HTR-8/SVneo (cell line): Measurements from ENCODE around the gene C12orf76.

Source experiments
- DNase-seq: peaks from one replicate; pipeline ENCODE4 v3.0.0; 2011; ENCODE audit warnings: low spot score, mixed read lengths; ENCODE audit not compliant: insufficient read length
- FAIRE-seq: peaks from 2 replicates; lab custom pipeline; 2011; peaks lifted over from hg19 to GRCh38; lab: Jason Lieb, UNC

Gene C12orf76

DNA sequence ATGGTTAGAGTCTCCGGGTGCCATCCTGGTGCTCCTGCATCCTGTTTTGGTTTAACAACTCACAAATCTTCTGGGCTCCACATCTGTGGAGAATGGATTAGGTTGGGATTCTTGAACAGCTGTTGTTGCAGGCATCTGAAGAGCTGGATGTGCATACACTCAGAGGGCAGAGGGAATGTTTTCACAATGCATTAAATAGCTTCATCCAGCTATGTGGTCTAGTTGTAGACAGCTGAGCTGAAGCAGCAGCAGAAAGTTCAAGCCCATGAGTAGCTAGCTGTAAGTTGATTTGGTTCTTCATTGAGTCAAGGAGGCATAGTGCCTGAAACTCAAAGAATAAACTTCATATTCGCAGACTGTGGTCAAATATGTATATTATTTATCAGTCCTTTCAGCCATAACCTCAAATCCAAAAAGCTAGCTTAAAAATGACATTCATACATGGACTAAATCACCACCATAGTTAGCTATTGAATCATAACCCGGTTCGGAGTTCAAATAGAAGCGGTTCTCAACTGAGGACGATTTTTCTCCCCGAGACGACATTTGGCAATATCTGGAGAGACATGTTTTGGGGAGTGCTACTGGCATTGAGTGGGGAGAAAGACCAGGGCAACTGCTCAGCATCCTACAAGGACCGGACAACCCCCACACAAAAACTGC lies 50.0 kb downstream of the C12orf76 start:
- no peak for DNase-seq
- no peak for FAIRE-seq

DNA sequence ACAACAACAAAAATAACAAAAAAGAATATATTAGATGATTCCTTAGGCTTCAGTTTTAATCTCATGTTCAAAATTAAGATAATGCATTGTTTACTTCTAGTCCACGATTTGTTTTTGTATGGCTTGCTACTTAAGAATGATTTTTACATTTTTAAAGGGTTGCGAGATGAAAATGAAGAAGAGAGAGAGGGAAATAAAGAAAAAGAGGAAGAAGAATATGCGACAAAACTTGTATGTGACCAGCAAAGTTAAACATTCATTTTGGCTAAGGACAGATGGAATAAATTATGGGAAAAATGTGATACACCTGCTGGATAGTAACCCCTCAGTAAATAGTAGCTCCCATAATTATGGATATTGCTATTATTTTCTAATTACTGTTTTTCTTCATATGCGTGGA lies 50.9 kb downstream of the C12orf76 start:
- FAIRE-seq = no peak

DNA sequence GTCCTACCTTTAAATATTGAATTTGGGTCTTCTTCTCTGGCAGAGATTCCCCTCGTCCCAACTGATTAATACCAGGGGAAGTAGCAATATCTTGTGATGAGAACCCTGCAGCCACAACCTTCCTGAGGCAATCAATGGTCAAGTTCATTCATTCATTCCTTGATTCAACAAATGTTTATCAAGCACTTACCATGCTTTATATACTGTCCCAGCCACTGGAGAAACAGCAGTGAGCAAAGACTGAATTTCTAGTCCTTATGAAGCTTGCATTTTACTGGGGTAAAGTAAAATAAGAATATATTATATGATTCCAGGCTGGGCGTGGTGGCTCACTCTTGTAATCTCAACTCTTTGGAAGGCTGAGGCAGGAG lies 51.9 kb downstream of the C12orf76 start:
- DNase-seq = no peak
- no peak for FAIRE-seq

More for the DNA sequence above, 50.9 kb downstream of the C12orf76 start:
- no peak for DNase-seq

DNA sequence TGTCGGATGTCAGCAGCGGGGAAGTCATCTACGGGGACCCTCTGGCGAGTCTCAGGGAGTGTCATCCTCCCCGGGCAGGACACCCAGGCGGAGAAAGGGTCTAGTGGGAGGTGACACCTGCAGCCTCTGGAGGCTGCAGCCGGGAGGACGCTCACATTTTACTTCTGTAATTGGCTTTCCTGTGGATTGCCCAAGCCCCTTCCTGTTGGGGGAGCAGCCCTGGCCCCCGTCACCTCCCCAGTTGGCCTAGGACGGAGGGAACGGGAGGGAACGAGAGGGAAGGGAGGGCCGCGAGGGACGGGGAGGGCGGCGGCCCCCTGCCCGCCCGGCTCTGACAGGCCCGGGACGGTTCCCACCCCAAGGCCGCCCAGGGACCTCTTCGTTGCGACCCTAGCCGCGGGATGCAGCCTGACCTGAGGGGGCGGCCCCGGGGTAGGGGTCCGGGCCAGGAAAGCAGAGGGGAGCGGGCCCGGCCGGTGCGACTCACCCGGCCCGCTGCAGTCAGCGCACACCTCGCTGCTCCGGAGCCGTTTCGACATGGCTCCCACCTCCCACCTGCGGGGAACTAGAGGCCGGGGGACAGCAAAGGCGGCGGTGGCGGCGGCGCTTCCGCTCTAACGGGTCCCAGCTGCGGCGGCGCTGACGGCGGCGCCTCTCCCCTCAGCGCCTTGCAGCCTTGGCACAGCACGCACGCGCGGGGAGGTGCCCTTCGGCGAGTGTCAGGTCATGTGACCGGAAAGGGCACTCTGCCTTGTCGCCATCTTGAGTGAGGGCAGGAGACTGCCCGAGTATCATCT lies 52.4 kb downstream of the C12orf76 start, which contains the start of gene GIT2:
GIT2 (minus strand) TSS at position 683 of the 797 bp plus-strand sequence; CDS start at position 539, 144 bp downstream.
- FAIRE-seq (peak; percentile 54), DNase-seq (peak; percentile 97)

DNA sequence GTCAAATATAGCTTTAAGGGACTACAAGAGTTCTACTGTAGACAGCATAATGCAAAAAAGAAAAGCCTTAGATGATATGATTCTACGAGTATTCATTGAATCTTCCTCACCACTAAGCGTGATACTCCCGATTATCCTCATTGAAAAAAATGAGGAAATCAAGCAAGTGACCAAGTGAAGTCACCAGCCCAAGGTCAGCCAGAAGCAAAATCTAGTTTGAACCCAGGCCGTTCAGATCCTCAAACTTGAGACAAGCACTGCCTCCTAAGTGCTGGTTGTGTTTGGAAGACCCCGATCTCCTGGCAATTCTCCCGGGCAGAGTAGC lies 53.0 kb downstream of the C12orf76 start:
- DNase-seq (no peak), FAIRE-seq (no peak)

DNA sequence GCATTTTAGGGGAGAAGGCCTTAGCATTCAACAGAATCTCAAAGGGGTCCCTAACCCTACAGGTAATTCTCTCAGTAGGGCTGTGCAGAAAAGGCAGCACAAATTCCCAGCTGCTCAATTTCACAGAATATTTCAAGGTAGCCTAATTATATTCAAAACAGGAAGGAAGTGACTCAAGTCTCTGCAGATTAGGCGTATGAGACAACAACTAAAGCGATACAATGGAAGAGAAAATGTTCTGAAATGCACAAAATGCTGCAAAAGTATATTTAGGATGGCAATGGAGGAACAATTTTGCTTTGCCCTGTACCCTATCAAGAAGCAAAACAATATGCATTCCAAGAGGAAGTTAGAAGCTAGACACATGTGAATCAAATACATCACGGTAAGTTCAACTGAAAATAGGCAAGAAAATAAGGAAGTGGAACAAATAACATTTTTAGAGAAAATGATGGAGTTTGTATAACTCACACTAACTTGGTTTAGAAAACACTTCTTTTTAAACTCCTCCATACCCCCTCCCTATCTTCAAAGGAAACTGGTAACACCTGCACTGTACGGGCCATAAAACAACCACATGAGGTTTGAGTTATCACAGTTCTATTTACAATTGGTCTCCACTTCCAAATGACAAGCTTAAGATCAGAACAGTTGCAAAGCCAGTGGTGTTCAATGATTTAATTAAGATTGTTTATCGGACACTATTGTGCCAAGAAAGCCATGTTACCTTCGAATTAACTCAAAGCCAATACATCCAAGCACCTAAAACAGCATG lies 53.7 kb downstream of the C12orf76 start:
- DNase-seq (no peak), FAIRE-seq (no peak)

DNA sequence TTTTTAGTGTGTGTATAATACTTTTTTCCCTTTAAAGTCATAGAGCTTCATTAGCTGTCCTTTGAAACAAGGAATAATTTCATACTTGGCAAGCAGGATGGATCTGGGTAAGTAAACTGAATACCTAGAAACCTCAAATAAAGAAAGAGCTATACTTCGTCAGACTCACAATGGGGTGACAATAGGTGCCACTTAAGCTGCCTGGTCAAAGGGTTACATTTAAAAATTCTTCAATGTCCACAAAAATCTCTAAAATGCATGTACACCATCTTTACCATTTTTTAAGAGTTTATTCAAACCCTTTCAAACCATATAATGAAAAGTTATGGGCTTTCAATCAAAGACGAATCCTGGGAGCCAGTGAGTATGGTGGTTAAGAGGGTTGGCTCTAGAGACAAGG lies 55.2 kb downstream of the C12orf76 start:
- DNase-seq (no peak), FAIRE-seq (no peak)

DNA sequence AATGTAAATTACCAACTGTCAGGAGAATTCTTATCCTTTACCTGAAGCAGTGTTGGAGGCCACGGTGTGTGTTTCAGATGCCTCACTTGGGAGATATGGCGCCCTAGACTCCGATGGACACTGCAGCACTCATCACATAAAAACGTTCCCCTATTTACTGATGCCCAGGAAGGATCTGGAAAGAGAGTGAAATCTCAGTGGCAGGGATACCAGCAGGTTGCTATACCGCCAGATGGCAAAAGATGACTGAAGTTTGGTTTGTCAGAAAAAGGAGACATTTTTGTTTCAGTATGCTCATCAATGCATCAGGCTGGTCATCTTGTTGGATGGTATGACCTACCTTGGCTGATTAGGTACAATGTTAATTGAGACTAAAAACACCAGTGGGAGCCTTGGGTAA lies 56.7 kb downstream of the C12orf76 start:
- no peak for FAIRE-seq

More for the DNA sequence above, 56.7 kb downstream of the C12orf76 start:
- DNase-seq = no peak
